Testis (tissue), 2 donors: ENCODE data around the gene ADCY2.
A peak's percentile ranks its signal among the peaks of the same experiment; 100 is the strongest.

Experiments
- POLR2A ChIP-seq: fragments of 450-650 bp; IDR thresholded peaks from one replicate; pipeline ENCODE4 v1.6.1; 2017; ENCODE audit warnings: antibody characterized with exemption, mild to moderate bottlenecking, moderate library complexity
- TF ChIP-seq, protein P1 (sequence below), 3 experiments: fragments of 450-650 bp in 2 of 3; fragments of 200-600 bp in 1 of 3; sonication (generic) in 1 of 3; IDR thresholded peaks; one replicate each; pipeline ENCODE4 v1.5.1; 2016 to 2019; ENCODE audit warnings: antibody characterized with exemption in 3 of 3, mild to moderate bottlenecking in 2 of 3, moderate library complexity in 1 of 3

DNA sequence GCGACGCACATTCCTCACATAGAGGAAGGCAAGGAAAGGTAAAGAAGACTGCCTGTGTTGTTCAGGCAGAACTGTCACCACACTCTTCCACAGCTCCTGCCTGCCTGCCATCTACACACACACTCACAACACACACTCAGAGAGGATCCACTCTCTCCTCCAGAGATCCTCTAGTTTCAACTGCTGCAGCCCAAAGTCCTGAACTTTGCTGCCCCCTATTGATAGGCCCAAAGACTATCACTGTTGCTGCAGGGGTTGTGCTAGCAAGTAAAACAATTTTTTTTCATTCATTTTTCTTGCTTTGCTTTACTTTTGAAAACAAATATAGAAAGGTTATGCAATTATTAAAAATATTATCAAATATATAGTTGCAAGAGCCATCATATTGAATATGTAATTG is 460.9 kb downstream of the ADCY2 start:
- TF ChIP-seq, protein P1, sequence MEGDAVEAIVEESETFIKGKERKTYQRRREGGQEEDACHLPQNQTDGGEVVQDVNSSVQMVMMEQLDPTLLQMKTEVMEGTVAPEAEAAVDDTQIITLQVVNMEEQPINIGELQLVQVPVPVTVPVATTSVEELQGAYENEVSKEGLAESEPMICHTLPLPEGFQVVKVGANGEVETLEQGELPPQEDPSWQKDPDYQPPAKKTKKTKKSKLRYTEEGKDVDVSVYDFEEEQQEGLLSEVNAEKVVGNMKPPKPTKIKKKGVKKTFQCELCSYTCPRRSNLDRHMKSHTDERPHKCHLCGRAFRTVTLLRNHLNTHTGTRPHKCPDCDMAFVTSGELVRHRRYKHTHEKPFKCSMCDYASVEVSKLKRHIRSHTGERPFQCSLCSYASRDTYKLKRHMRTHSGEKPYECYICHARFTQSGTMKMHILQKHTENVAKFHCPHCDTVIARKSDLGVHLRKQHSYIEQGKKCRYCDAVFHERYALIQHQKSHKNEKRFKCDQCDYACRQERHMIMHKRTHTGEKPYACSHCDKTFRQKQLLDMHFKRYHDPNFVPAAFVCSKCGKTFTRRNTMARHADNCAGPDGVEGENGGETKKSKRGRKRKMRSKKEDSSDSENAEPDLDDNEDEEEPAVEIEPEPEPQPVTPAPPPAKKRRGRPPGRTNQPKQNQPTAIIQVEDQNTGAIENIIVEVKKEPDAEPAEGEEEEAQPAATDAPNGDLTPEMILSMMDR (IDR thresholded peaks at IDR 0.05): peak in 2 of 3 experiments; percentile 52
- no peak for TF ChIP-seq POLR2A
